GM04503 (cell line): ENCODE data around the gene SLC10A7.

Source experiments
- DNase-seq: peaks from one replicate; pipeline ENCODE4 v3.0.0-alpha.2; 2012; ENCODE audit warnings: low read depth

Gene SLC10A7

DNA sequence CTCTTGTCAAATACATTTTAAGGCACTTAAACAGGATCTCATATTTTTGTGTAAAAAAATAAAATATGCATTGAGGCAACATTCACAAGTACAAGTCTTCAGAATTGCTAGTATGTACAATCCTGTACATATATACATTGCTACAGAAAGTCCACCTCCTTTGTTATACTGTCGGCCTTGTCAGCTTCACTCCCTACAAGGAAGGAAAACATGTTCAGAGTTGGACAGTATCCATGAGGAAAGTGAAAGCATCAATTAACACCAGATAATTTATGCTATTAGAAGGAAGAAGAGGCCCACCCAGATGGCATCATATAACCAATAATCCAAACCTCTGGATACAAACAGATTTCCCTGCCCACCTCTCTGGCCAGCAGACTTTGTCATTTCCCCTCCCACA lies 265.4 kb downstream of the SLC10A7 start:
- DNase-seq, result no peak

DNA sequence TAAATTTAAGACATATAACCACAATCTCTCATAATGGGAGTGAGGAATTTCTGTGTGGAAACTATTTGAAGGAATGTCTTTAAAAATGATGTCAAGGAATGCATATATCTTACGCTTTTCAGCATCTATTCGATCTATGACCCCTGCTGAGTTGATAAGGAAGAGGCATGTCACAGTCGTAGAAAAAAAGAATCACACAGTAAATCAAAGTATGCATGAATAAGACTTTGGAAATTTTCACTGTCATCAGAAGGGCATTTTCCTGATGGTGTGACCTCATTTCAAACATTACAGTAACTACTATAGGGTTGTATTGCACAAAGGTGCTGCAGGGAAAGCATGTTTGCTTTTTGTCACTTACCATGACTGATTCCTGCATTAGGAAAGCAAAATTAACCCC lies 265.9 kb downstream of the SLC10A7 start:
- DNase-seq, result peak; percentile 38

DNA sequence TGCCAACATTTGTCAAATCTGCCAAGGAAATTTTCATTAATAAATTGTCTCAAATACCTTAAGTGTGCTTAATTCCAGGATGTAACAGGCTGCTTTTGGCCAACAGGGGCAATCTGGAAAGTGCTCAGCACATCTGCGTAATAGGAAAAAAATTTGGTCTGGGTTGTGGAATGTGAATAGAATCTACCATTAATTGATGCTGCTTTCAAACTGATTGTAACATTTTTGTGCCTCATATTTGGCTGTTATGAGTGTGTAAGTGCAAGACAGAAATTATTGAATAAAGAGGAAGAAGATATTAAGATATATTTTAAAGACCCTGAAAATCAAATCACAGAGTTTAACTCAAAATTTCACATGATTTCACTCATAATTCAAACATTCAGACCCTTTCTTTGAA lies 266.3 kb downstream of the SLC10A7 start:
- no peak for DNase-seq

DNA sequence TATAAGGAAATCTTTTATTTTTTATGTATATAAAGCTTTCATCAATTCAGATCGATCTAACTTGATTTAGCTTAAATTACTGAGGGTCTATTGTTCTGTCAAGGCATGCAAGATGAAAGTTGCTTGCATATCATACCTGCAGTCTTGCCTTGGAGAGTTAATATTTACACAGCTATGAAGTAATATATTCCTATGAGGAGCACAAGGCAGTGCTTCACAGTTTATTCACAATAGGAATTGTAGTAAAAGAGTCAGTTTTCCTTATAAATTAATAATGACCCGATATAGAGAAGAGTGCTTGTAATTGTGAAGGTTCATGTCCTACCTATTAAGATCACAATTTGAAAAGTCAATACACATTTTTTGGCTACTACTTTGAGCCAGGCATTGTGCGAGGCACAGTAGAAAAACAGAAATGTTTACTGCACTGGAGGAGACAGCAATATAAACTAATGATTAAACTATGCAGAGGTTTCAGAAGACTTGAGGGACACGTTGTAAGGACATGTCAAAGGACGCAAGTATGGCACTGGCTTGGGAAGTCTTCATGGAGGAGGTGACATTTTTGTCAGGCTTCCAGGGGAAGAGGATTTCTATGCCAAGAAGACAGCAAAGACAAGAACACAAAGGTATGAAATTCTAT lies 268.6 kb downstream of the SLC10A7 start:
- DNase-seq, result no peak

DNA sequence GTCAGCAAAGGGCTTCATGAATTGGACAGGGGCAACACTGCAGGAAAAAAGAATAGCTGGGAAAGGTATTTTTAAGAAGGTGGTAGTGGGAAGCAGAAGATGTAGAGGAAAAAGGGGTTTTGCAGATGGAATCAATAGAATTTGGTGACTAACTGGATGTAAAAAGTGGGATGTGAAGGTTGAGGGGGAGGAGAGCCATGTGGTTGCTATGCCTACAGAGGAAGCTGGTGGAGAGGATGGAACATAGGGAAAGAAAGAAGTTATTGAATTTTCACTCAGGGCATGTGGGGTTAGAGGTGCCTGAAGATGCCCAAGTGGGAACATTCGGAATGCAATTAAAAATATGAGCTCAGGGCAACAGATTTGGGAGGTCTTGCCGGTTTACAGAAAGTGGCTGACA lies 274.4 kb downstream of the SLC10A7 start:
- DNase-seq, result no peak

DNA sequence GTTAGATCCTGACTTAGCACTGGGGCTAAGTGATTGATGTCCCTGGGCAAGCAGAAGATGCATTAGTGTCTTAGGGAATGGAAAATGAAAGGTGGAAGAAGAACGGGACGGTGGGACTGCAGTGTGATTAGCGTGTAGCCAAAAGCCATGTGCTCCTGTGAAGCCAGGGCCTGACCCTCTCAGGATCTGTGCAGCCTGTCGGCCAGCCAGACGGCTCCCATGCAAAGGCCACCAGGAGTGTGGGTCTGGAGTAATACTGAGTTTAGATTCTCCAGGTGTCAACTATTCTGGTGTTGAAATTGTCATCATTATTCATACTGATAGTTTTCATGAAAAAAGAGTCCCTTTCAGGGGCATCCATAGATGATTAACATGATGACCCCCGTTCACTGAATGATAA lies 275.4 kb downstream of the SLC10A7 start:
- DNase-seq, result no peak

DNA sequence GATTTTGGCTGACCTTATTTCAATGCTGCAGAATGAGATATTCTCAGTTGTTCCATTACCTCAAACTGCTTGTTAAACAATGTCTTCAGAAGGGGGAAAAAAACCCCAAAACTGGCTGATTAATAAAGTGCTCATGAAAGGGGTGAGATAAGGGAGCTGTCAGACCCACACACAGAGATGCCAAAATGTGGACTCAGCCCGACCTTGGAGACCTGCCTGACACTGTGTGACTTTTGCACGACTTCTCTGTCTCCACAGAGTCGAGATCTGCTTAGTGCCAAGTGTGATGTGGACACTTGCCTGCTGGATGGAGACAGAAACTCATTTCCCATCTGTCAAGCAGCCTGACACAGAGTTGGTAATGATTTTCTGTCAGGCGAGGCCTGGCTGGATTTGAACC lies 275.9 kb downstream of the SLC10A7 start:
- DNase-seq, result no peak

DNA sequence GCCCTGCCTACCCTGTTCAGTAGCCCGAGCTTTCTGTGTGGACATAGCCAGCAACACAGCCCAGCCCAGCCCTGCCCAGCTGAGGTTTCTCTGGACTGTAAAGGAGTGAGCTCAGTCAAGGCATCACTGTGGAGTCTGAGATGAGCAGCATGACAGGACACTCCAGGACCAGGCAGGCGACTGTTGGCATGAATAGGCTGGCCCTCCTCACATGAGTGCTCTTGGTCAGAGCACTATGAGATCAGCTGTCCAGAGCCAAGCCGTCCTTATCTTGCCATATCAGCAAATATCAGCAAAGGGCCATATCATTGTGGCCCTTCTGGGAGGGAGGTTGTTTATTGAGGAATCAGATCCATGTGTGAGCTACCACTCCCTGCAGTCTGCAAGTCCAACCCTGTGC lies 276.5 kb downstream of the SLC10A7 start:
- DNase-seq, result no peak

DNA sequence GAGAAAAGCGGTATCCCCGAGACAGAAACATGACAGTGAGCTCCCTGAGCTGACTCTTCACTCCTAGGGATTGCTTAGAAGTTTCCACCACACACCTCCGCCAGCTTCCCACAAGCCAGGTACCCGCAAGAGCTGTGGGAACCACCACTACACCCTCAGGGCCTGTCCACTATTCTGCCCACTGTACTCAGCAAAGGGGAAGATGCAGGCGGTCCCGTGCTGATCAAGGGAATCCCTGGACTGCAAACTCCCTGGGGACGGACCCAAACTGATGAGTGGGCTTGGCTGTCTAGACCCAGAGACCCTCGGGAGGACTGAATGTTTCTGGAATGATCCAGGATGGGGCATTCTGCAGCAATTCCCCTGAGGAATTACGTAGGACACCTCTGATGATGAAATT lies 277.2 kb downstream of the SLC10A7 start:
- DNase-seq, result no peak

DNA sequence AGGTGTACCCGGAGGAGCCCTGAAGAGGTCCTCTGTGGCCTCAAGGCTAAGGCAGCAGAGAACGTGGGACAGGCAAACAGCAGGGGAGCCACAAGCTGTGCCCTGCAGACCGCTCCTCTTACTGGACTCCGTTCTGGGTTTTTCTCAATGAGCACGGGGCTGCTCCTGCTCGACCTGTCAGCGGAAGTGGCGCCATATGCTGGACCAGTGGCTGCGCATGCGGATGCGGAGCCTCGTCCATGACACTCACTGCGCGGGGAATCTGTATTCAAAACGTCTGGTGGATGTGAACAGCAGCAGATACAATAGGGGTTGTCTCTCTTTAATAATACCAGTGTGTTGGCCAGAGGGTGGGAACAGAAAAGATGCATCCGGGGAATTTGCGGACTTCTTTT lies 277.9 kb downstream of the SLC10A7 start:
- DNase-seq, result no peak

DNA sequence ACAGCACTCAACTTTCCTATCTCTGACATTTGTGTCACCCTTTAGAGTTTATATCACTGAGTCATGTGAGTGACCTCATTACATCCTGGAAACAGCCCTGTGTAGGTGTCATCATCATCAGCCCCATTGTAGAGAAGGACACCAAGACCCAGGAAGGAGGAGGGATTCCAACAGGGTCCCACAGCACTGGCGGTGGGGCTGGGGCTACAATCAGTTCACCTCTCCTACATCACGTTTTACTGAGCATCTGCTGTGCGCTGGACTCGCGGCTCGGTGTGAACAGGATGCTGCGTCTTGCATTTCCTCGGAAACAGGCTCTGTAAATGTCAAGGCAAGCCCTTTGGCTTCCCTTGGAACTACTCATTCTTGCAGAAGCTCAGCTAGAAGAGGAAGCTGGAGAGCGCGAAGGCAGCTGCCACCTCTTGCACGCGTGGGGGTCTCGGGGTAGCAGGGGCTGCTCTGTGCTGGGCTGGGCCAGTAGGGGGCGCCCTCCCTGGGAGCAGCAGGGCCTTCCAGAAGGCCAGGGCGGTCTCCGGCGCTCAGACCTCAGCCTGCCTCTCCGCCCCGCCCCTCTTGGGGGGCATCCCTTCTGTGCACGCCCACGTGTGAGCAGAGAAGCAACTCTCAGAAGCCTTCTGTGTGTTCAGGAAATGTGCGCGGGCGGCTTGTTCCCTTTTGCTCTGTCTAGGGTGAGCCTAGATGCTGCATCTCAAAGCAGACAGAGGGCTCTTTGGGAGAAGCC lies 278.4 kb downstream of the SLC10A7 start:
- DNase-seq, result no peak

DNA sequence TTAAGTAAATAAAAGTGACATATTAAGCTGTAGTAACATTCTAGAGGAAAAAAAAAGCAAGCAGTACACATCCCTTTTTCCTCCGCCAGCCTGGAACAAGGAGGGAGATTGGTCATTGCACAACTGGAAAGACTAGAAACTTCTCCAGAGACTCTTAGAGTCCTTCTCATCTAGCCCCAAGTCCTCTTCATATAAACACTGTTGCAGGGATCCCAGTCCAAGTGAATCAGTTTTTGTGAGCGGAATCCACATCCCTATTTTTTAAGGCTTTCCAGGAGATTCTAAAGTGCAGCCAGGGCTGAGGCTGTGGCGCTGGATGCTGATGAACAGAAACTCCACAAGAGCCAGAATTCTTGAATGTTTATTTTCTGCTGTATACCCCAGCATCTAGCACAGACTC lies 283.6 kb downstream of the SLC10A7 start:
- no peak for DNase-seq

DNA sequence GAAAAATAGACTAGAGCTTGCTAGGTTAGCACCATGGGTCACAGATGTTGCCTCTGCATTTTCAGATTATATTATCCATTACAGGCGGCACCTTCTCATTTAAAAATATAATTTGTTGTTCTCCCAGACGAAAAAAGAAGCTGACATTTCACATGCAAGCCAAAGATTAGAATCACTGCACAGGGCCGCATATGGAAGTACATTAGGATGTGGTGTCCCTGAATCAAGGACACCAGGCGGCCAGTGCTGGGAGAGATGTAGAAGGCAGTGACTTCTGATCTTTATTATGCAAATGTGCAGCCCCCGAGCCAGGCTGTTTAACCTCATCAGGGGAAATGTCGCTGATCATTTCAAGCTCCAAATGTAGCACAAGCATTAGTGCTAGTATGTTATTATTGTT lies 284.6 kb downstream of the SLC10A7 start:
- no peak for DNase-seq

DNA sequence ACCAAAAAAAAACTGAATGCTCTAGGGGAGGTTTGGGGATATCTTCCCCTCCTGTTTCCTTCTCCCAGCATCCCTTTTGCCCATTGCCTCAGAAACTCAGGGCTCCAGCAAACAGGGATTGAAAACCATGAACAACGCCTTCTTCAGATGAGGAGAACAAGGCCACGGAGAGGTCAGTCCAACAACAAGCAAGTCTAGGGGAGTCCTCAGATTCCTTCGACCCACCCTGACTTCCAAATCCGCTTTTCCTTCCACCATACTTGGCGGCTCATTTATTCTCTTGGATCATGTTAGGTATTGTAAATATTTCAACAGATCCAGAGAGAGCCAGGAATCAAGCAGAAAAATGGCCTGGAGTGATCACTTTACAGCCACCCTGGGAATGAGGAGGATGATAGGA lies 285.5 kb downstream of the SLC10A7 start:
- no peak for DNase-seq

DNA sequence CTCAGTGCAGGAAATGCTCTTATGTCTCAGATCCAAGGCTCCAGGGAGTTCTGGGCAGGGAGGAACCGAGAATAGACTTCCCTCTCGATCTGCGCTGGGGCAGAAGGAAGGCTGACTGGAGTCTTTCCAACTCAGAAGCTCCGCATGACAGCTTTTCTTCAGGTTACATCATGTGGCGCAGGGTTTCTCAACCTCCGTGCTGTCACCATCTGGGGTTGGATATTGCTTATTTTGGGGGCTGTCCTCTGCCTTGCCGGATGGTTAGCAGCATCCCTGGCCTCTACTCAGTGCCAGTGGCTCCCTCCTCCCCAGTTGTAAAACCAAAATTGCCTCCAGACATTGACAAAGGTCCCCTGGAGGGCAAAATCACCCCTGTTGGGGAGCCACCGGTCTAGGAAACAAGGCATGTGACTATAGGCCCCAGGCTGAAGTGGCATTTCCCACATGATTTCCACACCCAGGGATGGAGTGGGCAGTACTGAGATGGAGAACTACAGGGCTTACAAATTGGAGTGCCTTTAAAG lies 286.0 kb downstream of the SLC10A7 start:
- DNase-seq, result no peak

DNA sequence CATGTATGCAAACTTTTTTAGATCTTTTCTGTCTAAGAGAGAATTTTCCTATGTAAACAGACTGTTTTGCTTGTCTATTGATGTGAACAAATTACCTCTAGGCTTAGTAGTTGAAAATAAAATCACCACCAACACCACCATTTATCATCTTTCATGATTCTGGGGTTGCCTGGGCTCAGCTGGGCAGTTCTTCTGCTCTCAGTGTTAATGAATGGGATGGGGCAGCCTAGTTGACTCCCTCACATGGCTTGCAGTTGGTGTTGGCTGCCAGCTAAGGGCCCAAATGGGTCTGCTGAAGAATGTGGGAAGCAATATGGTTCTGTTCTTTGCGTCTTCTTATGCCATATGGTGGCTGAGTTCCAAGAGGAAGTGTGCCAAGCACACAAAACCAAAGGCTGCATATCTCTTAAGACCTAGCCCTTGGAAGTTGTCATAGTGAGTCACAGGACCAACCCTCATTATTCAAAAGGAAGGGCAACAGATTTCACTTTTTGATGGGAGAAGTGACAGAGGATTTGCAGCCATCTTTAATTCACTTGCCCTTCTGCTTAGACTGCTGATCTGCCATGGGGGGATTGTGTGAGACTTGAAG lies 289.5 kb downstream of the SLC10A7 start:
- no peak for DNase-seq

DNA sequence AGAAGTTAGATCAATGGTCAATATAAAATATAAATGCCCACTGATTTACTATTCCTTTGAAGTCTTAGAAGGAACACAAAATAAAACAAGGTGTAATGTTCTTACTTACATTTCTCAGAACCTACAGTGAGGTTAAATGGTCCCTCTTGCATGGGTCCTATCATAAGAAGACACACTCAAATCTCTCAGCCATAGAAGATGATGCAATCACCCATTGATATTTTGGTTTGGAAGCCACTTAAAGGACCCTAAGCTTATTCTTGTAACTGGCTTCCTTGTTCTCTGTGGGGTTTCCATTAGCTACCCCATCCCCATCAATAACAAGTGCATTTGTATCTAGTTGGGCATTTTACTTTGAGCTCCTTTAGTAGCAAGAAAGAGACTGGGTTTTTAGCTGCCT lies 292.3 kb downstream of the SLC10A7 start:
- DNase-seq, result no peak

DNA sequence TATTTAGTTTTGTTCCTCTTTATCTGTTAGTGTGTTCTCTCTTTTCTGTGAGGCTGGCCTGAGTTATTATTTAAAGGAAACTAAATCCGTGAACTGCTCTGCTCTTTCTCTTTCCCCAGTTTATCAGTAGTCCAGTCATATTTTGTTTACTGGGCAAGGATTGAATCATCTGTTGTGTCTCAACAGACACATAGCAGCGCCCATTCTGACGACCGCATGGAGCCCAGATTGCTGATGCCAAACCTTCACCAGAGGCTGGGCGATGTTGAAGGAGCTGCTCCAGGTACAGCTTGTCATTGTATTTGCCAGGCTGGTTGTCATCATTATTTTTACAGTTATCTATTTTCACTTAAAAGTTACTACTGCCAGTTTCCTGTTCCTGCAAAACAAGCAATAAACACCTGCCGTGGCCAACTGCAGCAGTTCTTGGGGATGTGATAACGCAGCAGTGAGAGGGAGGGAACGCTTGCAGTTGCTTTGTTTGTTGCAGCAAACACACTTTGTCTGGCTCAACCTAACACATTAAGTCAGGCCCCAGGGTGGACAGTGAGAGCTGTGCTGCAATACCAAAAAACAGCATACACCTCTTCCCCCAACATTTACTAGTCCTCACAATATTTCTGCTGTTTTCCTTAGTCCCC lies 297.3 kb downstream of the SLC10A7 start:
- no peak for DNase-seq

DNA sequence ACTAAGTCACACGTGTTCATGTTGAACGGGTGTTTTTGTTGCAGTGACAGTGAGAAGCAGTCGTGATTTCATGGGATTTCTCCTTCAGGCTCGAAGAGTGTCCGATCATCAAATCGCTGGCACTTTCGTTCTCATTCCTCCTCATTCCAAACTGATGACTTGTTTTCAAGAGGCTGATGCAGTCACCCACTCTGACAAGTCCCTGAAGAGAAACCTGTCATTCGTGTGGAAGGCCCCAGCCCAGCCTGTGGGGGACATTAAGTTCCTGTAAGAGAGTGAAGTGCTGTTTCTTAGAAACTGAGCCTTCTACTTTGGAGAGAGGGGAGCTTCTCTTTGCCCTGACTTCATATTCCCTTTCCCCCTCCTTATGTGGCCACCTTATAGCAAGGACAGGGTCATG lies 299.4 kb downstream of the SLC10A7 start:
- DNase-seq, result no peak

DNA sequence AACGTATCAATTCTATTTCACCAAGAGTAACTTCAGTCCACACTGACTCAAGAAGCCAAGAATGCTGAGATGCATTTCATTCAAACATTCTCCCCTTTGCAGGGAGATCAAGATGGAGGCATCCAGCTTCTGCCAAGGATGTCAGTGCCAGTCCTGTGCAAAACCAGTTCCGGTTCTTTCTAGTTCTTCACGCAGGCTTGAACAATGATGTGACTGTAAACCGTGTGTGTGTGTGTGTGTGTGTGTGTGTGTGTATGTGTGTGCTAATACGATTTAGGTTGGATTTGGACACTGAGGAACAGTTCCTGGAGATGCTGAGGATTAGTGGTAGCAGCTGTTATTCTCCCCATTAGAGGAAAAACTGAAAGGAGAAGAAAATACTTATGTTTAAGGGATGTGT lies 307.5 kb downstream of the SLC10A7 start, which contains the start of gene REELD1:
TSS of gene REELD1 (plus strand) at position 301 of the 400 bp plus-strand sequence. CDS start 2,415 bp downstream, outside the sequence.
- DNase-seq, result no peak

DNA sequence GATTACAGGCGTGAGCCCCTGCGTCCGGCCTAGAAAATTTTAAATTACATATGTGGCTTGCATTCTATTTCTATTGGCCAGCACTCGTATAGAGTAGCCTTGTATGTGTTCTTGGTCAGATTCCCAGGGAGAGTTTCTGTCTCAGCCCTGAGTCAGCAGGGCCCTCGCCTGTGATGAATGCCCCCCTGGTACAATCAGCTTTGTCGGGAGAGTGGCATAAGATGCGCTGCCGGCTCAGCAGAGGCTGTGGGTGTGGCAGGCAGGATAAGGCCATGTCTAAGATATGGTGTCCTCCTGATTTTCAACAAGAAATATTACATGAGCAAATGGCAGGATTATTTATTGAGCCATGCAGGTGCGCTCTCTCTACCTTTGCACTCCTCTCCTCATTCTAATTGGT lies 309.0 kb downstream of the SLC10A7 start:
- DNase-seq, result no peak

DNA sequence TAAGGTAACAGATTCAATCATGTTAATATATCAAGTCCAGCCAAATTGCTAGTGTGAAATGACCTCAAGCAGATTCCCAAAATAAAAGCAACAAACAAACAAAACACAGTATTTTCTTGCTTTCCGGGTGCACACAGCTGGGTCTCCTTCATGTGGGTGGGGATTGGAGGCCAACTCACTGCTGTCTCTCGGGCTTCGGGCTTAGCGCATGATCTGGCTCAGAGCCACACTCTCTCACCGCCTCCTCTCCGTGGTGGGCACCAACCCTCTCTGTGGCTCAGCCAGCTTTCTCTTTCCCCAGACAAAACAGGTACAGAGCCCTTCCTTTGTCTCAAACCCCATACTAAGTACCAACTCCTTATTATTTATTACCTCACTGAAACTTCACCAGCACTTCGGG lies 310.3 kb downstream of the SLC10A7 start:
- DNase-seq, result no peak

DNA sequence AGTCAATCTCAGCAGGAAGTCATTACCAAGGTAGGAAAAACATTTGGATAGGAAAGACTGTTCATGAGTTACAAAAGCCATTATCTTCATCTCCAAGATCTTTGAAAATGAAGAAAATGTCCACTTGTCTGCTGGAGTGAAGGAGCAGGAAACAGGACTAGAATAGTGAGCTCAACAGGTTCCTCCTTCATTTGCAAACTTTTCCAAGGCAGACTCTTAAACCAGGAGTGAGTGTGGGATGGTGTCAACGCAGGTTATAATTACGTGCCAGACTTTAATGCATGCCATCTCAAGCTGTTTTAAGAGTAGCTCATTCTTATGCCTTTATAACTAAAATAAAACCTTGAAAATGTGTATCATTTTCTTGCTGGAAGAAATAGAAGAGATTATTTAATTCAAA lies 310.9 kb downstream of the SLC10A7 start:
- DNase-seq, result no peak
